Fibroblast of skin of abdomen (primary cell): ENCODE measurements around the gene TPP1.

Experiments
- DNase-seq: peaks from one replicate; pipeline ENCODE4 v3.0.0-alpha.2; 2013

TPP1 gene

GRCh38 chr11:6587360-6587953, 31.8 kb downstream of the TPP1 start:
- DNase-seq: no peak

- DNase-seq: peak; percentile 14
Observed at GRCh38 chr11:6586434-6587359, 32.5 kb downstream of the TPP1 start.

GRCh38 chr11:6584528-6584927, 34.7 kb downstream of the TPP1 start:
- no peak for DNase-seq

GRCh38 chr11:6583584-6583983, 35.6 kb downstream of the TPP1 start:
- DNase-seq: no peak

GRCh38 chr11:6579681-6580080, 39.5 kb downstream of the TPP1 start:
- DNase-seq: no peak

- DNase-seq: no peak
Observed at GRCh38 chr11:6578134-6578533, 41.1 kb downstream of the TPP1 start.

- peak; percentile 84 for DNase-seq
Observed at GRCh38 chr11:6576471-6577373, 42.5 kb downstream of the TPP1 start.

- DNase-seq: no peak
Observed at GRCh38 chr11:6574816-6575715, 44.2 kb downstream of the TPP1 start.

- peak; percentile 84 for DNase-seq
Observed at GRCh38 chr11:6572215-6572614, 47.0 kb downstream of the TPP1 start.

- no peak for DNase-seq
Observed at GRCh38 chr11:6571434-6572008, 47.7 kb downstream of the TPP1 start.

GRCh38 chr11:6570691-6571427, 48.4 kb downstream of the TPP1 start:
- DNase-seq: no peak

GRCh38 chr11:6569706-6570105, 49.5 kb downstream of the TPP1 start:
- DNase-seq: no peak

- peak; percentile 89 for DNase-seq
Observed at GRCh38 chr11:6568191-6568918, 50.9 kb downstream of the TPP1 start.

GRCh38 chr11:6567371-6567745, 51.9 kb downstream of the TPP1 start:
- no peak for DNase-seq

- no peak for DNase-seq
Observed at GRCh38 chr11:6566704-6567370, 52.4 kb downstream of the TPP1 start.

- no peak for DNase-seq
Observed at GRCh38 chr11:6565988-6566703, 53.1 kb downstream of the TPP1 start.

GRCh38 chr11:6565325-6565724, 53.9 kb downstream of the TPP1 start:
- no peak for DNase-seq

- DNase-seq: no peak
Observed at GRCh38 chr11:6563667-6564066, 55.6 kb downstream of the TPP1 start.

GRCh38 chr11:6563121-6563619, 56.1 kb downstream of the TPP1 start:
- DNase-seq: no peak
